ENCODE measurements around the gene PWP1.

PWP1 gene

GRCh38 chr12:107735763-107736162 is 50.2 kb downstream of the PWP1 start:
- H3K4me3 ChIP-seq (ENCODE audit: low read depth, low read length), result no peak overlapping the region
- no peak for TF ChIP-seq CTCF (IDR thresholded peaks at IDR 0.05; ENCODE audit: insufficient read depth, low read length, missing control alignments)
- CTCF ChIA-PET, result no interaction called here
- DNase-seq (ENCODE audit: low read depth, low spot score), result no peak
- POLR2A ChIA-PET, result no interaction called here

GRCh38 chr12:107736914-107737313 is 51.3 kb downstream of the PWP1 start:
- CTCF ChIA-PET, result no interaction called here
- POLR2A ChIA-PET, result no interaction called here
- no peak for DNase-seq (ENCODE audit: low read depth, low spot score)
- TF ChIP-seq CTCF (IDR thresholded peaks at IDR 0.05; ENCODE audit: insufficient read depth, low read length, missing control alignments), result no peak
- H3K4me3 ChIP-seq (ENCODE audit: low read depth, low read length), result no peak overlapping the region

- H3K4me3 ChIP-seq (ENCODE audit: low read depth, low read length), result no peak overlapping the region; the same call in 1 of the 2 replicates
- CTCF ChIA-PET, result interaction anchor here (0.8 to 1.1 kb wide), 4 partner anchors 9 to 137 kb away, joined by 3 to 6 read pairs (median 3); no protein-coding TSS in a partner anchor
- DNase-seq (ENCODE audit: low read depth, low spot score), result peak; percentile 37
- POLR2A ChIA-PET, result no interaction called here
- no peak for TF ChIP-seq CTCF (IDR thresholded peaks at IDR 0.05; ENCODE audit: insufficient read depth, low read length, missing control alignments)
Observed at GRCh38 chr12:107748472-107748871, 62.9 kb downstream of the PWP1 start.

- peak overlapping the region; percentile 9; the same call in 1 of the 2 replicates for H3K4me3 ChIP-seq (ENCODE audit: low read depth, low read length)
- ChIA-PET CTCF (interaction anchor here (0.8 to 1.1 kb wide), 4 partner anchors 9 to 136 kb away, joined by 3 to 6 read pairs (median 3); no protein-coding TSS in a partner anchor), POLR2A (no interaction called here)
- TF ChIP-seq CTCF (IDR thresholded peaks at IDR 0.05; ENCODE audit: insufficient read depth, low read length, missing control alignments), result no peak
- no peak for DNase-seq (ENCODE audit: low read depth, low spot score)
Observed at GRCh38 chr12:107749083-107749482, 63.5 kb downstream of the PWP1 start.

- POLR2A ChIA-PET, result interaction anchor here (0.6 kb wide), 1 partner anchor 659 kb away, joined by 3 read pairs; no protein-coding TSS in a partner anchor
- TF ChIP-seq CTCF (IDR thresholded peaks at IDR 0.05; ENCODE audit: insufficient read depth, low read length, missing control alignments), result no peak
- CTCF ChIA-PET, result interaction anchor here (0.9 kb wide), 1 partner anchor 79 kb away, joined by 3 read pairs; no protein-coding TSS in a partner anchor
- peak overlapping the region; percentile 86 for H3K4me3 ChIP-seq (ENCODE audit: low read depth, low read length)
- peak; percentile 42 for DNase-seq (ENCODE audit: low read depth, low spot score)
Observed at GRCh38 chr12:107759410-107759809, 73.8 kb downstream of the PWP1 start.

GRCh38 chr12:107760207-107760808 is 74.7 kb downstream of the PWP1 start:
- peak overlapping the region; percentile 86 for H3K4me3 ChIP-seq (ENCODE audit: low read depth, low read length)
- no peak for TF ChIP-seq CTCF (IDR thresholded peaks at IDR 0.05; ENCODE audit: insufficient read depth, low read length, missing control alignments)
- POLR2A ChIA-PET, result no interaction called here
- CTCF ChIA-PET, result no interaction called here
- DNase-seq (ENCODE audit: low read depth, low spot score), result no peak

Measured in AG04449 (cell line).